ENCODE measurements around the gene STIL.
A peak's percentile ranks its signal among the peaks of the same experiment; 100 is the strongest.
"Not testable (repeated sequence)": the region's sequence is repeated elsewhere in the genome, so short reads cannot be mapped to it uniquely, and the experiment has no call there.

Gene STIL

GRCh38 chr1:47313915-47314664 lies at the start of gene STIL:
Gene STIL (minus strand): TSS chr1:47314147. CDS start chr1:47310319, 3,828 bp downstream.
- peak; percentile 92 for DNase-seq (ENCODE audit: low read depth, low spot score)

GRCh38 chr1:47362828-47363227 lies 48.9 kb upstream of the STIL start:
- no peak for DNase-seq (ENCODE audit: low read depth, low spot score)

GRCh38 chr1:47361380-47361779 lies 47.4 kb upstream of the STIL start:
- no peak for DNase-seq (ENCODE audit: low read depth, low spot score)

GRCh38 chr1:47351305-47351704 lies 37.4 kb upstream of the STIL start:
- no peak for DNase-seq (ENCODE audit: low read depth, low spot score)

- DNase-seq (ENCODE audit: low read depth, low spot score), result no peak
Observed at GRCh38 chr1:47348246-47348645, 34.3 kb upstream of the STIL start.

- DNase-seq (ENCODE audit: low read depth, low spot score), result no peak
Observed at GRCh38 chr1:47347735-47348134, 33.8 kb upstream of the STIL start.

- DNase-seq (ENCODE audit: low read depth, low spot score), result not testable (repeated sequence)
Observed at GRCh38 chr1:47346979-47347378, 33.0 kb upstream of the STIL start.

GRCh38 chr1:47340227-47340626 lies 26.3 kb upstream of the STIL start:
- no peak for DNase-seq (ENCODE audit: low read depth, low spot score)

- no peak for DNase-seq (ENCODE audit: low read depth, low spot score)
Observed at GRCh38 chr1:47338249-47339077, 24.5 kb upstream of the STIL start.

GRCh38 chr1:47337350-47337749 lies 23.4 kb upstream of the STIL start:
- no peak for DNase-seq (ENCODE audit: low read depth, low spot score)

- no peak for DNase-seq (ENCODE audit: low read depth, low spot score)
Observed at GRCh38 chr1:47334765-47335435, 21.0 kb upstream of the STIL start.

- peak; percentile 32 for DNase-seq (ENCODE audit: low read depth, low spot score)
Observed at GRCh38 chr1:47333922-47334764, 20.2 kb upstream of the STIL start.

- DNase-seq (ENCODE audit: low read depth, low spot score), result peak; percentile 42
Observed at GRCh38 chr1:47333578-47333921, 19.6 kb upstream of the STIL start, which contains the start of gene CMPK1. Gene CMPK1 (plus strand): TSS chr1:47333790. CDS start chr1:47333946, 156 bp downstream.

GRCh38 chr1:47332779-47333577 lies 19.0 kb upstream of the STIL start:
- DNase-seq (ENCODE audit: low read depth, low spot score), result no peak

GRCh38 chr1:47331875-47332274 lies 17.9 kb upstream of the STIL start:
- DNase-seq (ENCODE audit: low read depth, low spot score), result no peak

- DNase-seq (ENCODE audit: low read depth, low spot score), result no peak
Observed at GRCh38 chr1:47330212-47330611, 16.3 kb upstream of the STIL start.

- no peak for DNase-seq (ENCODE audit: low read depth, low spot score)
Observed at GRCh38 chr1:47328992-47329391, 15.0 kb upstream of the STIL start.

- no peak for DNase-seq (ENCODE audit: low read depth, low spot score)
Observed at GRCh38 chr1:47326271-47326670, 12.3 kb upstream of the STIL start.

- DNase-seq (ENCODE audit: low read depth, low spot score), result no peak
Observed at GRCh38 chr1:47325528-47325927, 11.6 kb upstream of the STIL start.

GRCh38 chr1:47324682-47325081 lies 10.7 kb upstream of the STIL start:
- no peak for DNase-seq (ENCODE audit: low read depth, low spot score)

GRCh38 chr1:47323599-47324031 lies 9.7 kb upstream of the STIL start:
- DNase-seq (ENCODE audit: low read depth, low spot score), result no peak
